HepG2 (cell line): Measurements from ENCODE around the gene A4GNT. TPM values are rescaled to one million over a fixed set of nuclear protein-coding genes. Genes with fewer than 3 reads are reported as not detected.

Experiments used
- ATAC-seq: fragments of 200-7000 bp; cut with Tn5 transposase; 3 replicates; pipeline ENCODE4 v1.9.1; 2020; ENCODE audit warnings: mild to moderate bottlenecking, moderate library complexity
- BruUV-seq: library from RNA; stranded (reverse); fragments of 400-500 nt; replicated peaks from 2 replicates; lab custom pipeline; 2021; lab: Mats Ljungman, UMichigan
- CTCF ChIA-PET: fragments of 300-600 bp; formaldehyde crosslinking; extraction: SDS; loops from one replicate; lab custom pipeline; 2021; ENCODE audit warnings: low total read pairs, inconsistent platforms, low intra/inter-chr PET ratio; lab: Yijun Ruan, JAX
- POLR2A ChIA-PET: fragments of 350-600 bp; sonication (Branson Sonifier 250); formaldehyde crosslinking; loops from one replicate; lab custom pipeline; 2020; ENCODE audit warnings: antibody characterized with exemption, inconsistent platforms; lab: Yijun Ruan, JAX
- DNase-seq: peaks from one replicate; pipeline ENCODE4 v3.0.0-alpha.2; 2015; ENCODE audit warnings: low spot score
- FAIRE-seq: peaks from 3 replicates; lab custom pipeline; 2011; peaks lifted over from hg19 to GRCh38; lab: Jason Lieb, UNC
- H2AFZ ChIP-seq: one replicate; pipeline ENCODE4 v1.6.1; 2011; ENCODE audit warnings: low read length, inconsistent platforms
- H3K27ac ChIP-seq: fragments of 300-600 bp; 3 replicates; pipeline ENCODE4 v1.8.0; 2011; ENCODE audit warnings: mixed run types, mild to moderate bottlenecking, mixed read lengths, low read length, inconsistent platforms; ENCODE audit not compliant: insufficient read depth; ENCODE audit errors: extremely low read length
- H3K27me3 ChIP-seq, 2 experiments: fragments of 200-600 bp in 1 of 2; 2 replicates in 1 of 2; 3 replicates in 1 of 2; pipeline versions ENCODE4 v1.6.0 to v1.8.0; 2011; ENCODE audit warnings: low read length in 2 of 2, mild to moderate bottlenecking in 2 of 2, moderate library complexity in 2 of 2, inconsistent platforms in 1 of 2; ENCODE audit not compliant: insufficient read depth in 2 of 2, control insufficient read depth in 1 of 2
- H3K36me3 ChIP-seq, 2 experiments: fragments of 200-600 bp in 1 of 2; replicated peaks in 1 of 2; 2 replicates in 1 of 2; 3 replicates in 1 of 2; pipeline versions ENCODE4 v1.5.1 to v1.8.0; 2011; ENCODE audit warnings: low read length in 2 of 2, inconsistent platforms in 1 of 2; ENCODE audit not compliant: insufficient read depth in 2 of 2, control insufficient read depth in 1 of 2
- H3K4me1 ChIP-seq: 2 replicates; pipeline ENCODE4 v1.5.1; 2012; ENCODE audit warnings: low read length, inconsistent platforms; ENCODE audit not compliant: insufficient read depth
- H3K4me2 ChIP-seq: 2 replicates; pipeline ENCODE4 v1.6.0; 2011; ENCODE audit warnings: low read depth, low read length, inconsistent platforms
- H3K4me3 ChIP-seq, 3 experiments: fragments of 200-600 bp in 1 of 3; sonication (generic), shearing (Covaris generic) in 1 of 3; replicated peaks in 1 of 3; 2 replicates each; pipeline ENCODE4 v1.5.1; 2011 to 2016; ENCODE audit warnings: low read length in 3 of 3, inconsistent platforms in 2 of 3, low read depth in 2 of 3, mild to moderate bottlenecking in 2 of 3, control low read depth in 1 of 3, mixed read lengths in 1 of 3; ENCODE audit not compliant: insufficient read depth in 1 of 3
- H3K79me2 ChIP-seq: one replicate; pipeline ENCODE4 v1.6.1; 2011; ENCODE audit warnings: low read length, inconsistent platforms; ENCODE audit not compliant: insufficient read depth
- H3K9ac ChIP-seq: 2 replicates; pipeline ENCODE4 v1.6.0; 2011; ENCODE audit warnings: mild to moderate bottlenecking, low read depth, low read length, inconsistent platforms; ENCODE audit not compliant: insufficient read depth
- H3K9me3 ChIP-seq: 2 replicates; pipeline ENCODE4 v1.5.1; 2012; ENCODE audit warnings: mild to moderate bottlenecking, low read length
- H4K20me1 ChIP-seq: 2 replicates; pipeline ENCODE4 v1.6.0; 2011; ENCODE audit warnings: inconsistent platforms, mild to moderate bottlenecking, low read length, moderate library complexity; ENCODE audit not compliant: insufficient read depth
- MTF1 ChIP-seq: sonication (generic); formaldehyde crosslinking; IDR thresholded peaks from 2 replicates; pipeline ENCODE4 v1.5.0; 2020; ENCODE audit warnings: missing genetic modification reagents
- TGIF2 ChIP-seq: IDR thresholded peaks from 2 replicates; pipeline ENCODE4 v1.6.1; 2016; ENCODE audit warnings: control low read depth, missing compliant biosample characterization
- ZFP37 ChIP-seq: sonication (generic); formaldehyde crosslinking; IDR thresholded peaks from 2 replicates; pipeline ENCODE4 v1.4.0; 2020; ENCODE audit warnings: missing genetic modification reagents, borderline replicate concordance
- WGBS: methylation state at CpG from one replicate; pipeline ENCODE4 v1.1.6; 2017; ENCODE audit warnings: low lambda C conversion rate; 5-methylcytosine and 5-hydroxymethylcytosine counted together
- in situ Hi-C: cut with HindIII; loops from 2 replicates; pipeline ENCODE4 v1.10.0; 2017; ENCODE audit warnings: low pct_unique_long_range_greater_than_20kb; ENCODE audit not compliant: extremely low pct_ligation_motif_present
- intact Hi-C: fragments of 100-400 bp; cut with micrococcal nuclease; formaldehyde crosslinking; loops from one replicate; pipeline ENCODE4 v1.10.0; 2022; ENCODE audit not compliant: unreplicated experiment
- polyA plus RNA-seq, 8 experiments: library from polyadenylated mRNA; depleted of rRNA in 3 of 8; stranded (reverse) in 7 of 8; unstranded in 1 of 8; fragments of >200 nt; fragmentation: Illumina TruSeq in 4 of 8; extraction: Trizol in 4 of 8; gene quantifications; 2 replicates each; pipeline versions ENCODE4 v1.2.1 to v1.2.3, GENCODE V29; 2011 to 2016; ENCODE audit warnings: low read depth in 4 of 8, missing spikeins in 1 of 8, mixed read lengths in 1 of 8; ENCODE audit not compliant: insufficient read depth in 1 of 8
- total RNA-seq, 5 experiments: library from RNA; depleted of rRNA; stranded (reverse); fragments of >200 nt; fragmentation: Illumina TruSeq; extraction: Trizol; gene quantifications; 2 replicates each; pipeline ENCODE4 v1.2.3, GENCODE V29; 2016; ENCODE audit warnings: low read depth in 1 of 5
- TF ChIP-seq, protein P1 (sequence below), 2 experiments: IDR thresholded peaks; 2 replicates each; pipeline ENCODE4 v1.6.1; 2011 to 2012; ENCODE audit warnings: low read length in 2 of 2, borderline replicate concordance in 1 of 2, low read depth in 1 of 2, mild to moderate bottlenecking in 1 of 2, moderate library complexity in 1 of 2
- TF ChIP-seq, protein P2 (sequence below): sonication (generic); formaldehyde crosslinking; conservative IDR thresholded peaks from 2 replicates; pipeline ENCODE4 v1.8.1; 2023; ENCODE audit warnings: missing genetic modification reagents

The A4GNT gene
- total and polyA plus RNA-seq, 2 of the 13 experiments (the other 11 are each of a cell fraction or from before 2014, with no cell fraction given) = not detected

DNA sequence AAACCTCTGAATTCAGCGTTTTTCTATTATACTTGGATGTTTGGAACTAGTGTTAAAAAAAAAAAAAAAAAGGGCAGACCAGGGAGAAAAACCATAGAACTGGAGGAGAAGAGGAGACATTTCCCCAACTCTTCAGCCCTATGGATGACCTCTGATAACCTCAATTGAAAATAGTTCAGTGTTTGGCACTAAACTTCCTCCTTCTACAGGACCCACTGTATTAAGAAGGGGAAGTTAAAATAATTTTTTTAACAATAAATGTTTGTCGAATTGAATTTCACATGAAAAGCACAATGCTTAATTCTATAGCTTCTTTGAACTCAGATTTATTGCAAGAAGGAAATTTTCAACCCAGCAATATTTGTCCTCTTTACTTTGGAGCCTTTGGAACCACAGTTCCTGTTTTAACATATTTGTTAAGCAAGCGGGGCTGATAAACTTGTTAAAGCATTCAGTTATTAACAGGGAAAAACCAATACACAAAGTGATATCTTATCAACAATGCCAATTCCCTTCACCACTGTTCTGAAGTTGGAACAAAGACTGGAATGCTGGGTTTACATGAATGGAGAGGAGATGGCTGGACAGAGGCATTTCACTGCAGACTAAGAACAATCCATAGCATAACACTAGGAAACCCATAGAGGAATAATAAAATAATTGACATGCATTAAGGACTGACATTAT, 3.1 kb upstream of the A4GNT start:
- FAIRE-seq = no peak
- Histone ChIP-seq H3K27me3 (no peaks in the 10 kb centered on the region; a peak in 1 of 5 replicates), H3K4me3 (no peak overlapping the region), H3K9me3 (no peaks in the 10 kb centered on the region), H3K4me1 (0 out of 2 replicates have a peak, but pooled peaks cover 9% of the 10 kb centered on the region), H3K79me2 (no peaks in the 10 kb centered on the region)
- no peak for DNase-seq
- POLR2A ChIA-PET = no interaction called here
- 2% methylated on average over 3 of the region's 3 CpGs for WGBS
- BruUV-seq = no TSS peak
- TF ChIP-seq, protein P1, sequence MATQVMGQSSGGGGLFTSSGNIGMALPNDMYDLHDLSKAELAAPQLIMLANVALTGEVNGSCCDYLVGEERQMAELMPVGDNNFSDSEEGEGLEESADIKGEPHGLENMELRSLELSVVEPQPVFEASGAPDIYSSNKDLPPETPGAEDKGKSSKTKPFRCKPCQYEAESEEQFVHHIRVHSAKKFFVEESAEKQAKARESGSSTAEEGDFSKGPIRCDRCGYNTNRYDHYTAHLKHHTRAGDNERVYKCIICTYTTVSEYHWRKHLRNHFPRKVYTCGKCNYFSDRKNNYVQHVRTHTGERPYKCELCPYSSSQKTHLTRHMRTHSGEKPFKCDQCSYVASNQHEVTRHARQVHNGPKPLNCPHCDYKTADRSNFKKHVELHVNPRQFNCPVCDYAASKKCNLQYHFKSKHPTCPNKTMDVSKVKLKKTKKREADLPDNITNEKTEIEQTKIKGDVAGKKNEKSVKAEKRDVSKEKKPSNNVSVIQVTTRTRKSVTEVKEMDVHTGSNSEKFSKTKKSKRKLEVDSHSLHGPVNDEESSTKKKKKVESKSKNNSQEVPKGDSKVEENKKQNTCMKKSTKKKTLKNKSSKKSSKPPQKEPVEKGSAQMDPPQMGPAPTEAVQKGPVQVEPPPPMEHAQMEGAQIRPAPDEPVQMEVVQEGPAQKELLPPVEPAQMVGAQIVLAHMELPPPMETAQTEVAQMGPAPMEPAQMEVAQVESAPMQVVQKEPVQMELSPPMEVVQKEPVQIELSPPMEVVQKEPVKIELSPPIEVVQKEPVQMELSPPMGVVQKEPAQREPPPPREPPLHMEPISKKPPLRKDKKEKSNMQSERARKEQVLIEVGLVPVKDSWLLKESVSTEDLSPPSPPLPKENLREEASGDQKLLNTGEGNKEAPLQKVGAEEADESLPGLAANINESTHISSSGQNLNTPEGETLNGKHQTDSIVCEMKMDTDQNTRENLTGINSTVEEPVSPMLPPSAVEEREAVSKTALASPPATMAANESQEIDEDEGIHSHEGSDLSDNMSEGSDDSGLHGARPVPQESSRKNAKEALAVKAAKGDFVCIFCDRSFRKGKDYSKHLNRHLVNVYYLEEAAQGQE (IDR thresholded peaks at IDR 0.05; ENCODE audit: borderline replicate concordance in 1 of 2, low read depth in 1 of 2, low read length in 2 of 2) = peak in 1 of 2 experiments; percentile 24; a peak in 1 of 4 replicates
- no peak for TF ChIP-seq MTF1 (CRISPR knock-in tag)
- TF ChIP-seq ZFP37 (CRISPR knock-in tag) = no peak
- TF ChIP-seq TGIF2 = no peak
- TF ChIP-seq, protein P2, sequence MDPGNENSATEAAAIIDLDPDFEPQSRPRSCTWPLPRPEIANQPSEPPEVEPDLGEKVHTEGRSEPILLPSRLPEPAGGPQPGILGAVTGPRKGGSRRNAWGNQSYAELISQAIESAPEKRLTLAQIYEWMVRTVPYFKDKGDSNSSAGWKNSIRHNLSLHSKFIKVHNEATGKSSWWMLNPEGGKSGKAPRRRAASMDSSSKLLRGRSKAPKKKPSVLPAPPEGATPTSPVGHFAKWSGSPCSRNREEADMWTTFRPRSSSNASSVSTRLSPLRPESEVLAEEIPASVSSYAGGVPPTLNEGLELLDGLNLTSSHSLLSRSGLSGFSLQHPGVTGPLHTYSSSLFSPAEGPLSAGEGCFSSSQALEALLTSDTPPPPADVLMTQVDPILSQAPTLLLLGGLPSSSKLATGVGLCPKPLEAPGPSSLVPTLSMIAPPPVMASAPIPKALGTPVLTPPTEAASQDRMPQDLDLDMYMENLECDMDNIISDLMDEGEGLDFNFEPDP (CRISPR knock-in tag) = no peak
- TF ChIP-seq, all 625 proteins: peak for 1
- H3K9ac ChIP-seq = no peak overlapping the region
- ATAC-seq = no peak
- H3K36me3 ChIP-seq = no peaks in the 10 kb centered on the region
- H3K27ac ChIP-seq = no peak overlapping the region
- no peaks in the 10 kb centered on the region for H4K20me1 ChIP-seq
- no peak overlapping the region for H2AFZ ChIP-seq
- CTCF ChIA-PET = no interaction called here
- in situ Hi-C loops = no loop called here
- H3K4me2 ChIP-seq = no peak overlapping the region
- intact Hi-C loops = loop anchor here (5.0 kb wide), 1 partner anchor 888 kb away; no protein-coding TSS in a partner anchor
